ENCODE results near the gene ABTB1.

ABTB1 gene

DNA sequence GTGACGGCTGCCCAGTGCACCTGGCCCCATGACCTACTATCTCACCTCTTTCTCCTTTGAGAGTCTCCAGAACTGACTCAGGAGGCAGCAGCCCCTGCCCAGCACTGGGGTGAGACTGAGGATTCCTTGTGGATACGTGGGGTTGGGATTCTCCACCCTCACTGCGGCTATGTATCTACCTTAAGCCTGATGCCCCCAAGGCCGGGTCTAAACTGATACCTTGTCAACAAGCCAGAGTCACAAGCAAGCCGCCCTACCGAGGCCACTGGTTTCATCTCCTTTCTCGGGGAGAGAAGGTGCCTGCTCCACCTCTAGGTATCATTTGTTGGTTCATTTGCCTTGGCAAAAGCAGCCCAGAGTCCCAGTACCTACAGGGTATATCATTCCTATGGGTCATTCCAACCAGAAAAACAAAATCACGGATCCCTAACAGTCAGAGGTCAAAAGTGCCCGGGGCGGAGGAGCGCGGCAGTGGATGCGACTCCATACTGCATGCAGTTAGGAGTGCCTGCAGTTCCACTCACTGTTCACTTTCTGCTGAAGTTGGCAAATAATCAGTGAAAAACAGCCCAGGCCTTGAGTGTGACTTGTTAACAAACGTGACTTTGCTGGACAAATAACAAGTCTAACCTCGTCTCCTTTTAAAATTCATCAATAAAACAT lies 47.5 kb downstream of the ABTB1 start:
- Histone ChIP-seq H3K36me3 (ENCODE audit: insufficient read depth, low read length) (no peaks in the 10 kb centered on the region), H3K27ac (ENCODE audit: low read depth, low read length, poor library complexity, severe bottlenecking) (no peak overlapping the region), H3K27me3 (ENCODE audit: insufficient read depth, low read length) (no peaks in the 10 kb centered on the region; the same call in 1 of the 2 replicates), H3K79me2 (ENCODE audit: insufficient read depth, low read length) (no peaks in the 10 kb centered on the region), H3K9ac (ENCODE audit: low read length) (no peak overlapping the region), H3K4me2 (ENCODE audit: low read length) (no peak overlapping the region), H3F3A (ENCODE audit: insufficient read depth, low read length) (no peaks in the 10 kb centered on the region), H3K9me2 (ENCODE audit: low read depth, low read length) (no peaks in the 10 kb centered on the region), H4K20me1 (ENCODE audit: insufficient read depth, low read length) (no peaks in the 10 kb centered on the region), H3K4me1 (ENCODE audit: insufficient read depth, low read length, severe bottlenecking) (no peaks in the 10 kb centered on the region), H3K9me3 (ENCODE audit: low read length) (no peaks in the 10 kb centered on the region), H3K4me3 (ENCODE audit: low read depth, low read length, poor library complexity, severe bottlenecking) (no peak overlapping the region), H2AFZ (ENCODE audit: low read length) (no peak overlapping the region)
- TF ChIP-seq, protein P1, sequence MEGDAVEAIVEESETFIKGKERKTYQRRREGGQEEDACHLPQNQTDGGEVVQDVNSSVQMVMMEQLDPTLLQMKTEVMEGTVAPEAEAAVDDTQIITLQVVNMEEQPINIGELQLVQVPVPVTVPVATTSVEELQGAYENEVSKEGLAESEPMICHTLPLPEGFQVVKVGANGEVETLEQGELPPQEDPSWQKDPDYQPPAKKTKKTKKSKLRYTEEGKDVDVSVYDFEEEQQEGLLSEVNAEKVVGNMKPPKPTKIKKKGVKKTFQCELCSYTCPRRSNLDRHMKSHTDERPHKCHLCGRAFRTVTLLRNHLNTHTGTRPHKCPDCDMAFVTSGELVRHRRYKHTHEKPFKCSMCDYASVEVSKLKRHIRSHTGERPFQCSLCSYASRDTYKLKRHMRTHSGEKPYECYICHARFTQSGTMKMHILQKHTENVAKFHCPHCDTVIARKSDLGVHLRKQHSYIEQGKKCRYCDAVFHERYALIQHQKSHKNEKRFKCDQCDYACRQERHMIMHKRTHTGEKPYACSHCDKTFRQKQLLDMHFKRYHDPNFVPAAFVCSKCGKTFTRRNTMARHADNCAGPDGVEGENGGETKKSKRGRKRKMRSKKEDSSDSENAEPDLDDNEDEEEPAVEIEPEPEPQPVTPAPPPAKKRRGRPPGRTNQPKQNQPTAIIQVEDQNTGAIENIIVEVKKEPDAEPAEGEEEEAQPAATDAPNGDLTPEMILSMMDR (IDR thresholded peaks at IDR 0.05; ENCODE audit: low read length), result no peak
- no peak for TF ChIP-seq EZH2 (IDR thresholded peaks at IDR 0.05; ENCODE audit: borderline replicate concordance, low read length)

DNA sequence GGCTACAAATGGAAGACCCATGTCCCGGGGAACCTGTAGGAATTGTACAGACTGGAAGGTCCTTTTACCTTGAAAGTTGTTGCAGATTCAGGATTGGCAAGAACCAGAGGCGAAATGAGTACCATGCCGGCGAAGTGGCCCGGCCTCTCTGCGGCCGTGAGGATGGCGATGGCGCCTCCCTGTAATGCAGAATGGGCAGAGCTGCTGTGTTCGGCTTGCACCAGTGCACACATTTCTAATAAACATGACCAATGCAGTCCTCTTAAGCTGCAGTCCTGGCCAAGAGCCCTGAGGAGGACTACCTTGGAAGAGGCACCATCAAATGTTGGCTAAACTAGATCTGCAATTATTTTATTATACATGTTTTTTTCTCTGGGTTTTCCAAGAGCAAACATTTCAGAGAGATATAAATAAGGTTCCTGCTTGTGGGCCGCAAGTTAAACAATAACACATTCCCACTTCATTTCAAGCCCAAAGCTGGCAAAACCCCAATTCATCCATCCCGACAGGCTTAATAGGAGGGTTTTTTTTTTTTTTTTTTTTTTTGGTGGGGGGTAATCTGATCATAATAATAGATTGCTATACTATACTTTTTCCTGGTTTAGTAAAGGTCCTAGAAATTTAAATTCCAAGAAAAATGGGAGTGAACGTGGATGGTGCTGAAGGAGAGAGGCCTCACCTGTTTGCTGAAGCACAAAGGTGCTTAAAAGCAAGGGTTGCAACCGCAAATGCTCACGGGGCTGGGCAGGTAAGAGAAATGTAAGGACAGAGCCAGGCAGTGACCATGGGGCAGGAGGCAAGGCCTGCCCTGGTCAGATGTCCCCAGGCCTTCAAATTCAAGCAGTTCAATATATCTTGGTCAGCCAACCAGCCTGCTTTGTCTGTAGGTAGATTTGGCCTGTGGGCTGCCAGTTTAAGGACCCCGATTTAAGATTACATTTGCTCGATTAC lies 48.5 kb downstream of the ABTB1 start:
- H3K27ac ChIP-seq (ENCODE audit: low read depth, low read length, poor library complexity, severe bottlenecking), result no peak overlapping the region
- no peaks in the 10 kb centered on the region for H4K20me1 ChIP-seq (ENCODE audit: insufficient read depth, low read length)
- no peaks in the 10 kb centered on the region; the same call in 1 of the 2 replicates for H3K27me3 ChIP-seq (ENCODE audit: insufficient read depth, low read length)
- TF ChIP-seq EZH2 (IDR thresholded peaks at IDR 0.05; ENCODE audit: borderline replicate concordance, low read length), result no peak
- TF ChIP-seq, protein P1 (IDR thresholded peaks at IDR 0.05; ENCODE audit: low read length), result no peak
- no peaks in the 10 kb centered on the region for H3K79me2 ChIP-seq (ENCODE audit: insufficient read depth, low read length)
- no peaks in the 10 kb centered on the region for H3K4me1 ChIP-seq (ENCODE audit: insufficient read depth, low read length, severe bottlenecking)
- no peaks in the 10 kb centered on the region for H3K9me2 ChIP-seq (ENCODE audit: low read depth, low read length)
- no peak overlapping the region for H3K4me3 ChIP-seq (ENCODE audit: low read depth, low read length, poor library complexity, severe bottlenecking)
- no peak overlapping the region for H2AFZ ChIP-seq (ENCODE audit: low read length)
- no peaks in the 10 kb centered on the region for H3K9me3 ChIP-seq (ENCODE audit: low read length)
- H3F3A ChIP-seq (ENCODE audit: insufficient read depth, low read length), result no peaks in the 10 kb centered on the region
- no peak overlapping the region for H3K9ac ChIP-seq (ENCODE audit: low read length)
- no peaks in the 10 kb centered on the region for H3K36me3 ChIP-seq (ENCODE audit: insufficient read depth, low read length)
- H3K4me2 ChIP-seq (ENCODE audit: low read length), result no peak overlapping the region

DNA sequence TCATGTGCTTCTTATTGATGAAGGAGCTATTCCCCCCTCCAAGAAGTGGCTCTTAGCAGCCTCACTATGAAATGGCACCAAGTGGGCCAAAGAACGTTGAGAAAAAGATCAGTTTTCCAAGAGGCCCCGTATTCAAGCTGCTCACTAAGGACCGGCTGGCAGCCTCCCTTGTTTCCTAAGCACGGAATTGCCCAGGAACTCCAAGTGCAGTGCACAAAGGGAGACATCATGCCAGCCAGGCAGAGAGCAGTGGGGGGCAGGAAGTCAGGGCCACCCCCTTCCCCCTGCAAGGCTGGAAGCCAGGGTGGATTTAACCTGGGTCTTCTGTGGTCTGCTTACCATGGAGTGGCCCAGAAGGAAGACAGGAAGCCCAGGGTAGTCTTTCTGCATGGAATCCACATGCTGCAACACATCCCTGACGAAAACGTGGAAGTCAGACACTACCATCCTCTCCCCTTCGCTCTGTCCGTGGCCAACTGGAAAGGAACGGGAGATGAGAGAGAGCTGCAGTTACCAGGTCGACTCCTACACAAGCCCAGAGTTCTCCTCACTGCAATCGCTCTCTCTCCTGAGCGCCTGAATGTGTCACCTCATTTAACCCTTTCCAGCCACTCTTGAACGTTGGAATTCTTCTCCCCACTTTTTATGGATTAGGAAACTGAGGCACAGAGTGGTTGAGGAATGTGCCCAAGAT lies 49.5 kb downstream of the ABTB1 start:
- Histone ChIP-seq H4K20me1 (ENCODE audit: insufficient read depth, low read length) (no peaks in the 10 kb centered on the region), H3K4me3 (ENCODE audit: low read depth, low read length, poor library complexity, severe bottlenecking) (no peak overlapping the region), H3K36me3 (ENCODE audit: insufficient read depth, low read length) (no peaks in the 10 kb centered on the region), H3K9me2 (ENCODE audit: low read depth, low read length) (no peaks in the 10 kb centered on the region), H3K9me3 (ENCODE audit: low read length) (no peaks in the 10 kb centered on the region), H3K79me2 (ENCODE audit: insufficient read depth, low read length) (no peaks in the 10 kb centered on the region), H3K4me1 (ENCODE audit: insufficient read depth, low read length, severe bottlenecking) (no peaks in the 10 kb centered on the region), H3K27ac (ENCODE audit: low read depth, low read length, poor library complexity, severe bottlenecking) (no peak overlapping the region), H3F3A (ENCODE audit: insufficient read depth, low read length) (no peaks in the 10 kb centered on the region), H2AFZ (ENCODE audit: low read length) (no peak overlapping the region), H3K4me2 (ENCODE audit: low read length) (no peak overlapping the region), H3K9ac (ENCODE audit: low read length) (no peak overlapping the region), H3K27me3 (ENCODE audit: insufficient read depth, low read length) (no peaks in the 10 kb centered on the region; the same call in 1 of the 2 replicates)
- no peak for TF ChIP-seq EZH2 (IDR thresholded peaks at IDR 0.05; ENCODE audit: borderline replicate concordance, low read length)
- TF ChIP-seq, protein P1 (IDR thresholded peaks at IDR 0.05; ENCODE audit: low read length), result no peak
